Hepatocyte (in vitro differentiated cells): ENCODE data around the gene PHF3.

Source experiments
- CTCF ChIP-seq: fragments of 200-600 bp; sonication (generic); IDR thresholded peaks from 2 replicates; pipeline ENCODE4 v1.5.1; 2016; ENCODE audit warnings: antibody characterized with exemption, mild to moderate bottlenecking; ENCODE audit not compliant: poor library complexity
- EZH2 ChIP-seq: fragments of 200-600 bp; sonication (generic); IDR thresholded peaks from 2 replicates; pipeline ENCODE4 v1.6.1; 2016; ENCODE audit warnings: antibody characterized with exemption, mild to moderate bottlenecking, borderline replicate concordance
- EZH2phosphoT487 ChIP-seq: fragments of 200-600 bp; sonication (generic); IDR thresholded peaks from one replicate; pipeline ENCODE4 v1.6.1; 2018; ENCODE audit warnings: antibody characterized with exemption, mild to moderate bottlenecking, low read depth, moderate library complexity; ENCODE audit not compliant: unreplicated experiment, severe bottlenecking

GRCh38 chr6:63731930-63732329, 96.3 kb downstream of the PHF3 start:
- TF ChIP-seq CTCF = no peak
- no peak for TF ChIP-seq EZH2
- TF ChIP-seq EZH2phosphoT487 = no peak
